DND-41 (cell line): Measurements from ENCODE around the gene DYNC1LI2.

Experiments used
- EZH2 ChIP-seq: IDR thresholded peaks from 3 replicates; pipeline ENCODE4 v1.6.1; 2012; ENCODE audit warnings: borderline replicate concordance, low read depth, mild to moderate bottlenecking, moderate library complexity, low read length, inconsistent platforms; ENCODE audit not compliant: severe bottlenecking
- TF ChIP-seq, protein P1 (sequence below): IDR thresholded peaks from 2 replicates; pipeline ENCODE4 v1.5.1; 2012; ENCODE audit warnings: borderline replicate concordance, low read length, moderate library complexity, mild to moderate bottlenecking; ENCODE audit not compliant: poor library complexity, severe bottlenecking; ENCODE audit errors: extremely low read depth

DNA sequence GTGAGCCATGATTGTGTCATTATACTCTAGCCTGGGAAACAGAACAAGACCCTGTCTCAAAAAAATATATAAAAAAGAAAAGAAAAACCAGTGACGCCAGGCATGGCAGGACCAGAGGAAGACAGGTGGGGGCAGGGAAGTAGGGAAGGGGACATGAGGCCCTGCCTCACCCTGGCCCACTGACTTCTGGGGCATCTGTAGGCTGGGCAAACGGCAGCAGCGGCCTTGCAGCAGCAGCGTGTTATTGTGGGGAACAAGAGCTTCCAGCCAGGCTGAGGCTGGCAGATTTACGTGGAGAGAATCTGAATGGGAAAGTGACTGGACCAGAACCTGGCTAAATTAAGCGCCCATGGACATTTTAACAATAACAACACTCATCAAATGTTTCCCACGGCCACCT, 74.2 kb downstream of the DYNC1LI2 start:
- TF ChIP-seq, protein P1, sequence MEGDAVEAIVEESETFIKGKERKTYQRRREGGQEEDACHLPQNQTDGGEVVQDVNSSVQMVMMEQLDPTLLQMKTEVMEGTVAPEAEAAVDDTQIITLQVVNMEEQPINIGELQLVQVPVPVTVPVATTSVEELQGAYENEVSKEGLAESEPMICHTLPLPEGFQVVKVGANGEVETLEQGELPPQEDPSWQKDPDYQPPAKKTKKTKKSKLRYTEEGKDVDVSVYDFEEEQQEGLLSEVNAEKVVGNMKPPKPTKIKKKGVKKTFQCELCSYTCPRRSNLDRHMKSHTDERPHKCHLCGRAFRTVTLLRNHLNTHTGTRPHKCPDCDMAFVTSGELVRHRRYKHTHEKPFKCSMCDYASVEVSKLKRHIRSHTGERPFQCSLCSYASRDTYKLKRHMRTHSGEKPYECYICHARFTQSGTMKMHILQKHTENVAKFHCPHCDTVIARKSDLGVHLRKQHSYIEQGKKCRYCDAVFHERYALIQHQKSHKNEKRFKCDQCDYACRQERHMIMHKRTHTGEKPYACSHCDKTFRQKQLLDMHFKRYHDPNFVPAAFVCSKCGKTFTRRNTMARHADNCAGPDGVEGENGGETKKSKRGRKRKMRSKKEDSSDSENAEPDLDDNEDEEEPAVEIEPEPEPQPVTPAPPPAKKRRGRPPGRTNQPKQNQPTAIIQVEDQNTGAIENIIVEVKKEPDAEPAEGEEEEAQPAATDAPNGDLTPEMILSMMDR: no peak
- TF ChIP-seq EZH2: no peak
